ENCODE measurements around the gene CLCN1.

DNA sequence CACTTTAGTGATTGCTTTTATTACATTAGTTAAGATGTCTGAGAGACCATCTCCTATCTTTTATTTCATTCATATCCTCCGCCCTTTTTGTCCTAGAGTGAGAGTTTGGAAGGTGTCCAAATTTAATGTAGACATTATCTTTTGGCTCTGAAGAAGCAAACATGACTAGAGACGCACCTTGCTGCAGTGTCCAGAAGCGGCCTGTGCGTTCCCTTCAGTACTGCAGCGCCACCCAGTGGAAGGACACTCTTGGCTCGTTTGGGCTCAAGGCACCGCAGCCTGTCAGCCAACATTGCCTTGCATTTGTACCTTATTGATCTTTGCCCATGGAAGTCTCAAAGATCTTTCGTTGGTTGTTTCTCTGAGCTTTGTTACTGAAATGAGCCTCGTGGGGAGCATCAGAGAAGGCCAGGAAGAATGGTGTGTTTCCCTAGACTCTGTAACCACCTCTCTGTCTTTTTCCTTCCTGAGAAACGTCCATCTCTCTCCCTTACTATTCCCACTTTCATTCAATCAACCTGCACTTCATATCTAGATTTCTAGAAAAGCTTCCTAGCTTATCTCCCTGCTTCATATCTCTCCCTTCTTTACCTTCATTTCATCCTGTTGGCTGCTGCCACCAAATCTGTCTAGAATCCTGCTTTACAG lies 10.4 kb upstream of the CLCN1 start:
- TF ChIP-seq, protein P1, sequence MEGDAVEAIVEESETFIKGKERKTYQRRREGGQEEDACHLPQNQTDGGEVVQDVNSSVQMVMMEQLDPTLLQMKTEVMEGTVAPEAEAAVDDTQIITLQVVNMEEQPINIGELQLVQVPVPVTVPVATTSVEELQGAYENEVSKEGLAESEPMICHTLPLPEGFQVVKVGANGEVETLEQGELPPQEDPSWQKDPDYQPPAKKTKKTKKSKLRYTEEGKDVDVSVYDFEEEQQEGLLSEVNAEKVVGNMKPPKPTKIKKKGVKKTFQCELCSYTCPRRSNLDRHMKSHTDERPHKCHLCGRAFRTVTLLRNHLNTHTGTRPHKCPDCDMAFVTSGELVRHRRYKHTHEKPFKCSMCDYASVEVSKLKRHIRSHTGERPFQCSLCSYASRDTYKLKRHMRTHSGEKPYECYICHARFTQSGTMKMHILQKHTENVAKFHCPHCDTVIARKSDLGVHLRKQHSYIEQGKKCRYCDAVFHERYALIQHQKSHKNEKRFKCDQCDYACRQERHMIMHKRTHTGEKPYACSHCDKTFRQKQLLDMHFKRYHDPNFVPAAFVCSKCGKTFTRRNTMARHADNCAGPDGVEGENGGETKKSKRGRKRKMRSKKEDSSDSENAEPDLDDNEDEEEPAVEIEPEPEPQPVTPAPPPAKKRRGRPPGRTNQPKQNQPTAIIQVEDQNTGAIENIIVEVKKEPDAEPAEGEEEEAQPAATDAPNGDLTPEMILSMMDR (IDR thresholded peaks at IDR 0.05 in 4 of 5, conservative IDR thresholded peaks at IDR 0.05 in 1 of 5) = peak; percentile 54 to 74 (median 62)
- TF ChIP-seq POLR2A (IDR thresholded peaks at IDR 0.05) = no peak

All from gastrocnemius medialis (tissue), 4 donors.